Vagina (tissue), 2 donors: ENCODE results near the gene GREM1.

Experiments
- POLR2A ChIP-seq, 2 donors: fragments of 450-650 bp; IDR thresholded peaks; one replicate each; pipeline ENCODE4 v1.6.1; 2017; ENCODE audit warnings: antibody characterized with exemption in 2 of 2, mild to moderate bottlenecking in 2 of 2, moderate library complexity in 2 of 2
- POLR2AphosphoS5 ChIP-seq, 2 donors: sonication (generic); formaldehyde crosslinking; IDR thresholded peaks; one replicate each; pipeline ENCODE4 v1.9.0; 2017; ENCODE audit warnings: antibody characterized with exemption in 2 of 2, mild to moderate bottlenecking in 2 of 2, low read depth in 1 of 2; ENCODE audit not compliant: insufficient read depth in 1 of 2
- TF ChIP-seq, protein P1 (sequence below), 3 experiments: fragments of 450-650 bp in 2 of 3; fragments of 200-600 bp in 1 of 3; sonication (generic) in 1 of 3; IDR thresholded peaks; one replicate each; pipeline ENCODE4 v1.5.1; 2017 to 2019; ENCODE audit warnings: antibody characterized with exemption in 3 of 3, mild to moderate bottlenecking in 2 of 3, moderate library complexity in 2 of 3

- TF ChIP-seq, protein P1, sequence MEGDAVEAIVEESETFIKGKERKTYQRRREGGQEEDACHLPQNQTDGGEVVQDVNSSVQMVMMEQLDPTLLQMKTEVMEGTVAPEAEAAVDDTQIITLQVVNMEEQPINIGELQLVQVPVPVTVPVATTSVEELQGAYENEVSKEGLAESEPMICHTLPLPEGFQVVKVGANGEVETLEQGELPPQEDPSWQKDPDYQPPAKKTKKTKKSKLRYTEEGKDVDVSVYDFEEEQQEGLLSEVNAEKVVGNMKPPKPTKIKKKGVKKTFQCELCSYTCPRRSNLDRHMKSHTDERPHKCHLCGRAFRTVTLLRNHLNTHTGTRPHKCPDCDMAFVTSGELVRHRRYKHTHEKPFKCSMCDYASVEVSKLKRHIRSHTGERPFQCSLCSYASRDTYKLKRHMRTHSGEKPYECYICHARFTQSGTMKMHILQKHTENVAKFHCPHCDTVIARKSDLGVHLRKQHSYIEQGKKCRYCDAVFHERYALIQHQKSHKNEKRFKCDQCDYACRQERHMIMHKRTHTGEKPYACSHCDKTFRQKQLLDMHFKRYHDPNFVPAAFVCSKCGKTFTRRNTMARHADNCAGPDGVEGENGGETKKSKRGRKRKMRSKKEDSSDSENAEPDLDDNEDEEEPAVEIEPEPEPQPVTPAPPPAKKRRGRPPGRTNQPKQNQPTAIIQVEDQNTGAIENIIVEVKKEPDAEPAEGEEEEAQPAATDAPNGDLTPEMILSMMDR (IDR thresholded peaks at IDR 0.05), result no peak
- TF ChIP-seq POLR2A (IDR thresholded peaks at IDR 0.05) (no peak), POLR2AphosphoS5 (IDR thresholded peaks at IDR 0.05; ENCODE audit: insufficient read depth in 1 of 2, low read depth in 1 of 2) (no peak)
Measured at GRCh38 chr15:32738666-32739065, 20.9 kb downstream of the GREM1 start.
